Right cardiac atrium (tissue), 5 donors: ENCODE measurements around the gene PHOSPHO1. TPM values are rescaled to one million over a fixed set of nuclear protein-coding genes. Genes with fewer than 3 reads are reported as not detected.

ENCODE experiments used
- ATAC-seq, 2 donors: fragments of 200-7000 bp; cut with Tn5 transposase; one replicate each; pipeline versions ENCODE4 v1.8.0 to v1.9.1; 2020; ENCODE audit warnings: moderate library complexity in 2 of 2, mild to moderate bottlenecking in 1 of 2
- DNase-seq, 3 donors: peaks; one replicate each; pipeline ENCODE4 v3.0.0-alpha.2; 2020
- H3K27ac ChIP-seq: one replicate; pipeline ENCODE4 v1.5.1; 2013; ENCODE audit warnings: mild to moderate bottlenecking, low read length, control low read depth, moderate library complexity
- H3K27me3 ChIP-seq: one replicate; pipeline ENCODE4 v1.6.1; 2013; ENCODE audit not compliant: control insufficient read depth, insufficient read depth
- H3K4me1 ChIP-seq: one replicate; pipeline ENCODE4 v1.6.1; 2013; ENCODE audit warnings: low read length; ENCODE audit not compliant: control insufficient read depth, insufficient read depth
- H3K4me3 ChIP-seq: one replicate; pipeline ENCODE4 v1.5.1; 2013; ENCODE audit warnings: low read length, control low read depth
- H3K9me3 ChIP-seq: one replicate; pipeline ENCODE4 v1.6.1; 2013; ENCODE audit warnings: low read length; ENCODE audit not compliant: control insufficient read depth
- WGBS: extraction: QIAGEN DNeasy Blood & Tissue Kit; methylation state at CpG from one replicate; pipeline ENCODE4 v1.1.7; 2013; 5-methylcytosine and 5-hydroxymethylcytosine counted together
- intact Hi-C, 4 donors: fragments of 100-400 bp; cut with DNase I; formaldehyde crosslinking; loops; one replicate each; pipeline versions ENCODE4 v1.11.0 to v1.14.0; 2022 to 2023
- polyA plus RNA-seq: library from polyadenylated mRNA; stranded (reverse); fragments of 200-250 nt; gene quantifications from one replicate; pipeline ENCODE4 v1.2.3, GENCODE V29; 2013
- total RNA-seq, 4 donors: library from RNA; stranded (reverse); fragmentation: NEBNext Ultra II Directional; extraction: Animal tissue kit (Norgen Biotek cat#: 25700); gene quantifications; one replicate each; pipeline ENCODE4 v1.2.1, GENCODE V29; 2021
- donor health status: healthy with polysubstance abuse.
- donor health status: DM: no; HTN: yes; CAD: no.
- donor health status: DM: no; HTN: no; CAD: no.
- donor health status: DM: no; HTN: yes; CAD: no; lungs with severe emphysema.
- donor health status: DM: yes; HTN: yes; CAD: no.

The PHOSPHO1 gene
- total and polyA plus RNA-seq, 5 donors, result 0.39 to 1.1 (median 0.74) TPM

DNA sequence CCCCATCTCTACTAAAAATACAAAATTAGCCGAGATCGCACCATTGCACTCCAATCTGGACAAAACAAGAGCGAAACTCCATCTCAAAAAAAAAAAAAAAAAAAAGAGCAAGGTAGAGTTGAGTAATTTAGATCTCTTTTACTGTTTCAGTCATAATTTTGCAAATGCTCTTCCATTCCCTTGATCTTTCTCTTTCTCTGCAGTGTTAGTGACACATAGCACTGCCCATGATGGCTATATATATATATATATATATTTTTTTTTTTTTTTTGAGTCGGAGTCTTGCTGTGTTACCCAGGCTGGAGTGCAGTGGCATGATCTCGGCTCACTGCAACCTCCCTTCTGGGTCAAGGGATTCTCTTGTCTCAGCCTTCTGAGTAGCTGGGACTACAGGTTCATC lies 12.2 kb upstream of the PHOSPHO1 start:
- intact Hi-C loops, result no loop called here

DNA sequence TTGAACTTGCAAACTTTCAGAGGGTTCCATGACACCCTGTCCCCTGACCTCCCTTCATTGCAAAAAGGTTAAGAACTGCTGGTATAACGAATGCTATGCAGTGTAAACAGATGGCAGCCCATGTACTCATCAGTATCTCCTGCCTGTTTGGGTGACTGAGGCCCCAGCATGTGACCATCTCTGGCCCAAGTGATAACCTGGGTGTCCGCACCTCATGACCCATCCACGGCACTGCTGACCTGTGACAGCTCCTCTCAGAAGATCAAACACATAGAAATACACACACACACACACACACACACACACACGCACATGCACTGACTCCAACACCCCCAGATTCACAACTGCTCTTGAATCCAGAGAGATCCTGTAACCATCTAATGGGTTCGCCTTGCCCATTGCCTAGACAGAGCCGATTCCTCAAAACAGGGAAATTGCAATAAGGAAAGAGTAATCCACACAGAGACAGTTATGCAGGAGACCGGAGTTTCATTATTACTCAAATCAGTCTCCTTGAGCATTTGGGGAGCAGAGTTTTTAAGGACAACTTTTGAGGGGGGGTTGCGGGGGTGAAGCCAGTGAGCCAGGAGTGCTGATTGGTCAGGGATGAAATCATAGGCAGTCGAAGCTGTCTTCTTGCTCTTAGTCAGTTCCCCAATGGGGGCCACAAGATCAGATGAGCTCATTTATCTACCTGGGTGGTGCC lies 11.3 kb upstream of the PHOSPHO1 start:
- Histone ChIP-seq H3K4me3 (no peak overlapping the region), H3K27me3 (no peaks in the 10 kb centered on the region), H3K4me1 (no peaks in the 10 kb centered on the region), H3K27ac (no peak overlapping the region), H3K9me3 (no peaks in the 10 kb centered on the region)
- no peak for ATAC-seq
- 74% methylated on average over 9 of the region's 9 CpGs for WGBS
- no peak for DNase-seq
- intact Hi-C loops, result no loop called here

More for the DNA sequence above, 12.2 kb upstream of the PHOSPHO1 start:
- Histone ChIP-seq H3K27ac (no peak overlapping the region), H3K9me3 (no peaks in the 10 kb centered on the region), H3K4me1 (no peaks in the 10 kb centered on the region), H3K4me3 (no peak overlapping the region), H3K27me3 (no peaks in the 10 kb centered on the region)
- ATAC-seq, result no peak
- no peak for DNase-seq
- WGBS, result 94% methylated on average over 5 of the region's 5 CpGs

DNA sequence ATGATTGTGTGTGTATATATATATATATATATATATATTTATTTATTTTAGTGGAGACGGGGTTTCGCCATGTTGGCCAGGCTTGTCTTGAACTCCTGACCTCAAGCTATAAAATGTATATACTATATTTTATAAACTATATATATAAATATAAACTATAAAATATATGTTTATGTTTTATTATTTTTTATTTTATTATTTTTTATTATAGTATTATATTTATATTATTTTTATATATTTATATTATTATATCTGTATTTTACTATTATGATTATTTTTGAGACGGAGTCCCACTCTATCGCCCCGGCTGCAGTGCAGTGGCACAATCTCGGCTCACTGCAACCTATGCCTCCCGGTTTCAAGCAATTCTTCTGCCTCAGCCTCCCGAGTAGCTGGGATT lies 10.5 kb upstream of the PHOSPHO1 start:
- ATAC-seq, result no peak
- Histone ChIP-seq H3K27me3 (no peaks in the 10 kb centered on the region), H3K27ac (no peak overlapping the region), H3K4me1 (no peaks in the 10 kb centered on the region), H3K9me3 (no peaks in the 10 kb centered on the region), H3K4me3 (no peak overlapping the region)
- intact Hi-C loops, result no loop called here
- WGBS, result 86% methylated on average over 8 of the region's 8 CpGs
- no peak for DNase-seq

DNA sequence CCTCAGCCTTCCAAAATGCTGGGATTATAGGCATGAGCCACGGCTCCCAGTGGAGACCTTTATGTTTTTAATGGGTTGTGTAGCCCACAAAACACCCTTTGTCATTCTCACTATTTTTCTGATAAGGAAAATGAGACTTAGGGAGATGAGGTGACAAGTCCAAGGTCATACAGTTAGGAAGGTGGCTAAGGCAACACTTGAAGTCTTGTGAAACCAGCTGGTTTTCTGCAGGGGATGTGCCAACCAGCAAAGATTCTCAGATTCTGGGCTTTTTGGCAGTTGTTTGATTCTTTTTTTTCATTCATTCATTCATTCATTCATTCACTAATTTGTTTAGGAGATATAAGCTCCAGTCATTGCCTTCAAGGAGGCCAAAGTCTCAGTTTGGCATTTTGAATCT lies 10.0 kb upstream of the PHOSPHO1 start:
- H3K9me3 ChIP-seq, result no peaks in the 10 kb centered on the region
- no peaks in the 10 kb centered on the region for H3K4me1 ChIP-seq
- DNase-seq (no peak), ATAC-seq (no peak)
- no peak overlapping the region for H3K27ac ChIP-seq
- no peak overlapping the region for H3K4me3 ChIP-seq
- 77% methylated on average over 1 of the region's 1 CpG for WGBS
- H3K27me3 ChIP-seq, result no peaks in the 10 kb centered on the region
- intact Hi-C loops, result no loop called here

DNA sequence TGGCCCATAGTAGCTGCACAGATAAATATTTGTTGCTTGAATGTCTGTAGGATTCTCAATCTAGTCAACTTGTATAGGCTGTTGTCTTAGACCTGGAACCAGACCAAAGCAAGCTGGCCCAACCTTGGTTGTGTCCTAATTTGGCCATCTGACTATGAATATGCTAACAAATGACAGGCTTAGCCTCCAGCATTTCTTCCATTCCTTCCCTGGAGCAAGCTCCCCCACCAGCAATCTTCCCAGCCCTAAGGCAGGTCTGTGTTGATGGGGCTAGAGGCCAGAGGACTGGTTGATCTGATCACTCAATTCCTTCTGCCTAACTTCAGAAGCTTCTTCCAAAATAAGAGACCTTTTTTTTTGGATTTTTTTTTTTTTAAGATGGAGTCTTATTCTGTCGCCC lies 9.4 kb upstream of the PHOSPHO1 start:
- DNase-seq (no peak), ATAC-seq (no peak)
- 97% methylated on average over 1 of the region's 1 CpG for WGBS
- intact Hi-C loops, result no loop called here
- Histone ChIP-seq H3K4me3 (no peak overlapping the region), H3K27me3 (no peaks in the 10 kb centered on the region), H3K4me1 (no peaks in the 10 kb centered on the region), H3K27ac (no peak overlapping the region), H3K9me3 (no peaks in the 10 kb centered on the region)

DNA sequence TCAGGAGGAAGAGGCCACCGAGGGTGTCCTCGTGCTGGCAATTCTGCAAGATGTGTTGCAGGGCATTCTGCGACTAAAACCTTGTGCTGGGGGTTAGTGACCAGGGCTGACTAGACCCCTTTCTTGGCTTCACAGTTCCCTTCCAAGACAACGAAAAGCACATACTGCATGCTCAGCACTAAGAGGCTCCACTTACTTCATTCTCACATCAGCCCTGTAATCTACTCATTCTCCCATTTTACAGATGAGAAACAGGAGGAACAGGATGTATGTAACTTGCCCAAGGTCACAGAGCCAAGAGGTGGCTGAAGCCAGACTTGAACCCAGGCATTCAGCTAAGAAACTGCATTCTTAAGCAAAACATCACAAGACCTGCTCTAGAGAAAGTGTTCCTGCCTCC lies 5.3 kb upstream of the PHOSPHO1 start:
- ATAC-seq, result no peak
- Histone ChIP-seq H3K4me3 (no peak overlapping the region), H3K27me3 (no peaks in the 10 kb centered on the region), H3K9me3 (no peaks in the 10 kb centered on the region), H3K4me1 (no peaks in the 10 kb centered on the region), H3K27ac (no peak overlapping the region)
- DNase-seq, result no peak
- 72% methylated on average over 4 of the region's 4 CpGs for WGBS
- intact Hi-C loops, result no loop called here

DNA sequence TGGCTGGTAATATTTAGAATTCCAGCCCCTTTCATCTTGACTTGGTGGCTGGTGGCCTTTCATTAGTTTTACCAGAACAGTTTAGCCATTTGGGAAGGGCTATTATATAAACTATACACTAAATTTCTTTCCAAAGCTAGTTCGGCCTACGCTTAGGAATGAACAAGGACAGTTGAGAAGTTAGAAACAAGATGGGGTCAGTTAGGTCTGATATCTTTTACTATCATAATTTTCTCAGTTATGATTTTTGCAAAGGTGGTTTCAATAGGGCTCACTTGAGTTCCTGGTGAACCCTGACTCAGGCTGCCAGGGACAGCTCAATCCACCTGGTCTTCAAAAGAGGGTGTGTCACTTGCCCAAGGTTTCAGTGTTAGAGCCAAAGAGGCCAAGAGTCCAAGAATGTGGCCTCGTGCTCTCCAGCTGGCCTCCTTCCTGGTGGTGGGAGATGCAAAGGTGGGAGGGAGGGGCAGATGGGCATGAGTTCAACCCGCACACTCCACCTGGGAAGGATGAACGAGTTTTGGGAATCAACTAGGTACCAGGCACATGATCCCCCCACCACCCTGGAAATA lies 4.0 kb upstream of the PHOSPHO1 start:
- DNase-seq, result no peak

DNA sequence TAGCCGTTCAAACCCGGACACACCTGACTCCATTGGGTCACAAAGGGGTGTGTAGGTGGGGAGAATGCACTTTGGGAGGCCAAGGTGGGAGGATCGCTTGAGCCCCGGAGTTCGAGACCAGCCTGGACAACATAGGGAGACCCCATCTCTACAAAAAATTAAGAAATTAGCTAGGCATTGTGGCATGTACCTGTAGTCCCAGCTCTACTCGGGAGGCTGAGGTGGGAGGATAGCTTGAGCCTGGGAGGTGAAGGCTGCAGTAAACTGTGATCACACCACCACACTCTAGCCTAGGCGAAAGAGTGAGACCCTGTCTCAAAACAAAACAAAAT lies 942 bp upstream of the PHOSPHO1 start:
- 62% methylated on average over 7 of the region's 7 CpGs for WGBS
- Histone ChIP-seq H3K27ac (no peak overlapping the region), H3K4me3 (no peak overlapping the region), H3K9me3 (no peaks in the 10 kb centered on the region), H3K4me1 (no peaks in the 10 kb centered on the region), H3K27me3 (no peaks in the 10 kb centered on the region)
- DNase-seq (no peak), ATAC-seq (no peak)
- intact Hi-C loops, result no loop called here

More for the DNA sequence above, 4.0 kb upstream of the PHOSPHO1 start:
- ATAC-seq, result no peak
- Histone ChIP-seq H3K4me1 (no peaks in the 10 kb centered on the region), H3K27ac (no peak overlapping the region), H3K9me3 (no peaks in the 10 kb centered on the region), H3K4me3 (no peak overlapping the region), H3K27me3 (no peaks in the 10 kb centered on the region)
- WGBS, result 84% methylated on average over 5 of the region's 5 CpGs
- intact Hi-C loops, result no loop called here

DNA sequence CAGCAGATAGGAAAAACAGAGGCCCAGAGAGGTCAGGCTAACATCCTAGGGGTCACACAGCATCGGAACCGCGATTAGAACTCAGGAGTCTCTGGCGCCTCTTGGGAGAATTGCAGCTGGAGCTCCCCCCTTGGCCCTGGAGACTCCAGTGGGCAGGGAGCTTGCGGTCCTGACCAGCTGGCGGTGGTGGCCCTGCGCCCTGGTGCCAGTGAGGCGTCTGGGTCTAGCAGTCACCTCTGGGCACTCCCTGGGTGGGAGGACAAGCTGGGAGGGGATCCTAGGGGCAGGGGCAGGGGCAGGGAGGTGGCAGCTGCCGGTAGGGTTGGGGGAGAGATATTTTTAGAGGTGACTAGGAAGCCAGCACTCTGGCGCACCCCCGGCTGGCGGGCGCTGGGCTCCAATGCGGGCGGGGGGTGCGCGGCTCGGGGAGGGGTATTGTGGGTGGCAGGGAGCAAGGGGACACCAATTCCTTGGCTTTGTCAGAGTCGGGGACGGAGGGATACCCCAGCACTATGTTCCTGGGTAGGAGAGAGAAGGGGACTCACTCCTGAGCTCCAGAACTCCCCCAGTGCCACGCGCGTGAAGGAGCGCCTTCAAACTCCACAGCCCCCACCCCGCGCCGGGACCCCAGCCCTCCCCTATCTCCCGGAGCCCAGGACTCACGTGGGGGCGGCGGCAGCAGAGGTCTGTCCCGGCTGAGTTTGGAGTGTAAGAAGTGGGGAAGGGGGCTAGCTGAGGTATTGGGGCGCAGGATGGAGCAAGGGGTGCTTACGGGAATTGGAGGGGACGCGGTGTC lies 584 bp downstream of the PHOSPHO1 start:
- intact Hi-C loops, result loop anchor here in 2 of 4 donors (5.0 to 10.0 kb wide), 3 partner anchors 38 to 65 kb away; no protein-coding TSS in a partner anchor

DNA sequence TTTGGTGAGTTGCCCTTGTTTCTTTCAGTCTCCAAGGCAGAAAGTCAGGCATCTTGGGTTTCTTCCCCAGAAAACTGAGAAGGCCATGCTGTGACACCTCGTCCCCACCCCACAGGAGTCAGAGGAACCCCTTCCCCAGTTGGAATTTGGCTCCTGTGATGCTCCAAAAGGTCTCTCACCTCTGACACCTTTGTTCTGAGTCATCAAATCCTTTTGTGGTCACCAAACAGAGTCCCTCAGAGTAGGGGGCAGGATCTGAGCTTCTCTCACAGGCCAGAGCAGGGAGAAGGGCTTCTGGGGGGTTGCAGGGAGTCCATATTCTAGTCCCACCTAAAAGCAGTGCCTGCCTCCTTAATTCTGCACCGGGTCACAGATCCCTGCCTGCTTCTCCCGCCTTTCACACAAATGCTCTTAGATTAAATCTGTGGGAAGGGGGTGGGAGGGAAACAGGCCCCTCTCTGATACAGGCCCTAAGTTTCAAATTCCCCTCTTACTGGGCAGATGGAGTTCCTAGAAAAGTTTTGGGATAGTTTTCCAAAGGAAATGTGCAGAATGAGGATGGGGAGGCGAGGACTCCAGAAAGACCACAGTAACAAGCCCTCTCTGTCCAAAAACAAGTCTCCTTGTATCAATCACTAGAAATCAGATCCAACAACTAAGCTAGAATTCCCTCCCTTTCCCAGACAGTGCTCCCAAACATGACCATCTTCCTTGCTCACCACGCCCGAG lies 1.3 kb downstream of the PHOSPHO1 start:
- peak overlapping the region; percentile 63 for H3K4me3 ChIP-seq
- no peaks in the 10 kb centered on the region for H3K4me1 ChIP-seq
- H3K9me3 ChIP-seq, result no peaks in the 10 kb centered on the region
- H3K27ac ChIP-seq, result no peak overlapping the region
- intact Hi-C loops, result loop anchor here in 2 of 4 donors (5.0 to 10.0 kb wide), 3 partner anchors 37 to 66 kb away; no protein-coding TSS in a partner anchor
- H3K27me3 ChIP-seq, result no peaks in the 10 kb centered on the region
- DNase-seq (no peak), ATAC-seq (no peak)
- WGBS, result 58% methylated on average over 6 of the region's 6 CpGs

More for the DNA sequence above, 584 bp downstream of the PHOSPHO1 start:
- DNase-seq, result peak in 2 of 3 donors; percentile 60 to 64
- WGBS, result 7% methylated on average over 36 of the region's 36 CpGs
- peak; percentile 9 to 12 for ATAC-seq
- Histone ChIP-seq H3K4me3 (peak overlapping the region; percentile 63), H3K27ac (no peak overlapping the region), H3K27me3 (no peaks in the 10 kb centered on the region), H3K9me3 (no peaks in the 10 kb centered on the region), H3K4me1 (no peaks in the 10 kb centered on the region)
